NCI-H2081 treated with DMSO at 0.1 percent for 48 hours (cell line): ENCODE measurements around the gene SCYGR4.

Experiments
- DNase-seq: peaks from one replicate; lab custom pipeline; 2025; lab: John Stamatoyannopoulos, UW

Gene SCYGR4

GRCh38 chr2:227614246-227614645, 3.1 kb upstream of the SCYGR4 start:
- no peak for DNase-seq

GRCh38 chr2:227614740-227615139, 2.6 kb upstream of the SCYGR4 start, which contains the start of gene SCYGR3:
Gene SCYGR3, minus strand, starts transcription at chr2:227614840. Its CDS starts 0 bp downstream, at chr2:227614840.
- no peak for DNase-seq

GRCh38 chr2:227615181-227615580, 2.1 kb upstream of the SCYGR4 start:
- DNase-seq: no peak

- DNase-seq: no peak
Observed at GRCh38 chr2:227615906-227616305, 1.4 kb upstream of the SCYGR4 start.

- DNase-seq: no peak
Observed at GRCh38 chr2:227616631-227617030, 667 bp upstream of the SCYGR4 start.

- no peak for DNase-seq
Observed at GRCh38 chr2:227623226-227623625, 5.9 kb downstream of the SCYGR4 start.

GRCh38 chr2:227625420-227625819, 8.1 kb downstream of the SCYGR4 start:
- DNase-seq: no peak

GRCh38 chr2:227626580-227627151, 9.4 kb downstream of the SCYGR4 start:
- no peak for DNase-seq

GRCh38 chr2:227627769-227628168, 10.5 kb downstream of the SCYGR4 start:
- no peak for DNase-seq

- DNase-seq: no peak
Observed at GRCh38 chr2:227629435-227629834, 12.1 kb downstream of the SCYGR4 start.

GRCh38 chr2:227630322-227630721, 13.0 kb downstream of the SCYGR4 start:
- no peak for DNase-seq

GRCh38 chr2:227632827-227633226, 15.5 kb downstream of the SCYGR4 start:
- no peak for DNase-seq

GRCh38 chr2:227634201-227634600, 16.9 kb downstream of the SCYGR4 start:
- DNase-seq: no peak

GRCh38 chr2:227642656-227643055, 25.4 kb downstream of the SCYGR4 start:
- no peak for DNase-seq

- no peak for DNase-seq
Observed at GRCh38 chr2:227643990-227644551, 26.8 kb downstream of the SCYGR4 start.

- DNase-seq: no peak
Observed at GRCh38 chr2:227653419-227653818, 36.1 kb downstream of the SCYGR4 start.

- DNase-seq: no peak
Observed at GRCh38 chr2:227654426-227654825, 37.1 kb downstream of the SCYGR4 start.

- no peak for DNase-seq
Observed at GRCh38 chr2:227655454-227655853, 38.2 kb downstream of the SCYGR4 start.

- DNase-seq: no peak
Observed at GRCh38 chr2:227657199-227657845, 40.0 kb downstream of the SCYGR4 start.

- DNase-seq: no peak
Observed at GRCh38 chr2:227661025-227661649, 43.8 kb downstream of the SCYGR4 start.

- DNase-seq: no peak
Observed at GRCh38 chr2:227661827-227662226, 44.5 kb downstream of the SCYGR4 start.

- DNase-seq: no peak
Observed at GRCh38 chr2:227665189-227665940, 48.1 kb downstream of the SCYGR4 start.
